ENCODE results near the gene CCND3.

- no peak for TF ChIP-seq POLR2A (IDR thresholded peaks at IDR 0.05)
- no peak for TF ChIP-seq CTCF (IDR thresholded peaks at IDR 0.05)
These were observed 26.0 kb upstream of the CCND3 start for GRCh38 chr6:41967312-41968287.
